ENCODE results near the gene GOLGA6B.
"Not testable (repeated sequence)": the region's sequence is repeated elsewhere in the genome, so short reads cannot be mapped to it uniquely, and the experiment has no call there.

GRCh38 chr15:72708551-72709303 is 54.2 kb downstream of the GOLGA6B start:
- TF ChIP-seq POLR2AphosphoS5, POLR2A, POU2F2 (IDR thresholded peaks at IDR 0.05; ENCODE audit: low read depth, low read length): not testable (repeated sequence)

All from GM12891 (cell line).